Measurements from ENCODE around the gene SYDE2. TPM values are rescaled to one million over a fixed set of nuclear protein-coding genes. Genes with fewer than 3 reads are reported as not detected.
"Not testable (repeated sequence)": the region's sequence is repeated elsewhere in the genome, so short reads cannot be mapped to it uniquely, and the experiment has no call there.

The SYDE2 gene
- total RNA-seq, 2 donors from 2014 or later = 15.4 to 21.8 TPM

DNA sequence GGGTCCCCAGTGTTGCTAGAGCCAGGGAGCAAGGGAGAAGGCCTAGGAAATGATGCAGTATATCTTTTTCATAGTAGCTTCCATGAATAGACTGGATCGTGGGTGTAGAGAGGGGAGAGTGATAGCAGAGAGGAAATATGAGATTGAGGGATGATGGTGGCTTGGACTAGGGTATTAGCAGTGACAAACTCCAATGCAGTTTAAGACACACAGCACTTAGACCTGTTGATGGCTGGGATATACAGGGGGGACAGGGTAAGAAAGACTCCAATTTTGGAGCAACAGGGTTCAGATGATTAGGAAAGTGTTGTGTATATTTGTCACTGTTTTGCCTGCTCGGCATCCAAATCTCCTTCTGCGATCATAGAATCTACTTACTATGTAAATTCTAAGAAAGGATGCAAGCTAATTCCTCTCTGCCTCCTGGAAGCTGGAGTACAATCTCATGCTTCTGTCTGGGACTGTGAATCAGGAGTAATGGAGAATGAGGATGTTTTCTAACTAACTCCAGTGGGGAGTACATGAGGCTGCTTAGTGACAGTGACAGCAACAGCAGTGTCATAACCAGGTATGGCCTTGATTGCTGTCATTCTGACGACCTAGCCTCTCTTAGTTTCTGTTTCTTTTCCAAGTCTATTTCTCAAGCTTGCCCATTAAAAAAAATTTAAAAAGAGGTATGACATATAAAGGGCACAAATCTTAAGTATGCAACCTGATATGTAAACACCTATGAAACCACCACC, 47.5 kb downstream of the SYDE2 start:
- Histone ChIP-seq H3K4me1 (peaks cover 0 to 16% of the 10 kb centered on the region in 2 donors), H3K4me3 (no peak overlapping the region), H3K27me3 (no peaks in the 10 kb centered on the region), H3K27ac (peak overlapping the region; percentile 22 to 54), H3K36me3 (no peaks in the 10 kb centered on the region), H3K9me3 (no peaks in the 10 kb centered on the region)
- TF ChIP-seq, protein P1, sequence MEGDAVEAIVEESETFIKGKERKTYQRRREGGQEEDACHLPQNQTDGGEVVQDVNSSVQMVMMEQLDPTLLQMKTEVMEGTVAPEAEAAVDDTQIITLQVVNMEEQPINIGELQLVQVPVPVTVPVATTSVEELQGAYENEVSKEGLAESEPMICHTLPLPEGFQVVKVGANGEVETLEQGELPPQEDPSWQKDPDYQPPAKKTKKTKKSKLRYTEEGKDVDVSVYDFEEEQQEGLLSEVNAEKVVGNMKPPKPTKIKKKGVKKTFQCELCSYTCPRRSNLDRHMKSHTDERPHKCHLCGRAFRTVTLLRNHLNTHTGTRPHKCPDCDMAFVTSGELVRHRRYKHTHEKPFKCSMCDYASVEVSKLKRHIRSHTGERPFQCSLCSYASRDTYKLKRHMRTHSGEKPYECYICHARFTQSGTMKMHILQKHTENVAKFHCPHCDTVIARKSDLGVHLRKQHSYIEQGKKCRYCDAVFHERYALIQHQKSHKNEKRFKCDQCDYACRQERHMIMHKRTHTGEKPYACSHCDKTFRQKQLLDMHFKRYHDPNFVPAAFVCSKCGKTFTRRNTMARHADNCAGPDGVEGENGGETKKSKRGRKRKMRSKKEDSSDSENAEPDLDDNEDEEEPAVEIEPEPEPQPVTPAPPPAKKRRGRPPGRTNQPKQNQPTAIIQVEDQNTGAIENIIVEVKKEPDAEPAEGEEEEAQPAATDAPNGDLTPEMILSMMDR (IDR thresholded peaks at IDR 0.05) = no peak
- no peak for DNase-seq (ENCODE audit: low spot score)

- peak overlapping the region in 1 of 2 donors; percentile 21 for H3K27ac ChIP-seq
Observed at GRCh38 chr1:85151446-85151845, 49.4 kb downstream of the SYDE2 start.

GRCh38 chr1:85149805-85150204, 51.0 kb downstream of the SYDE2 start:
- H3K4me3 ChIP-seq = no peak overlapping the region

More at GRCh38 chr1:85151446-85151845, 49.4 kb downstream of the SYDE2 start:
- H3K27me3 ChIP-seq = no peaks in the 10 kb centered on the region
- no peaks in the 10 kb centered on the region for H3K36me3 ChIP-seq
- TF ChIP-seq, protein P1 (IDR thresholded peaks at IDR 0.05) = no peak
- H3K4me1 ChIP-seq = peaks cover 0 to 16% of the 10 kb centered on the region in 2 donors
- H3K9me3 ChIP-seq = no peaks in the 10 kb centered on the region
- no peak for DNase-seq (ENCODE audit: low spot score)
- H3K4me3 ChIP-seq = no peak overlapping the region

DNA sequence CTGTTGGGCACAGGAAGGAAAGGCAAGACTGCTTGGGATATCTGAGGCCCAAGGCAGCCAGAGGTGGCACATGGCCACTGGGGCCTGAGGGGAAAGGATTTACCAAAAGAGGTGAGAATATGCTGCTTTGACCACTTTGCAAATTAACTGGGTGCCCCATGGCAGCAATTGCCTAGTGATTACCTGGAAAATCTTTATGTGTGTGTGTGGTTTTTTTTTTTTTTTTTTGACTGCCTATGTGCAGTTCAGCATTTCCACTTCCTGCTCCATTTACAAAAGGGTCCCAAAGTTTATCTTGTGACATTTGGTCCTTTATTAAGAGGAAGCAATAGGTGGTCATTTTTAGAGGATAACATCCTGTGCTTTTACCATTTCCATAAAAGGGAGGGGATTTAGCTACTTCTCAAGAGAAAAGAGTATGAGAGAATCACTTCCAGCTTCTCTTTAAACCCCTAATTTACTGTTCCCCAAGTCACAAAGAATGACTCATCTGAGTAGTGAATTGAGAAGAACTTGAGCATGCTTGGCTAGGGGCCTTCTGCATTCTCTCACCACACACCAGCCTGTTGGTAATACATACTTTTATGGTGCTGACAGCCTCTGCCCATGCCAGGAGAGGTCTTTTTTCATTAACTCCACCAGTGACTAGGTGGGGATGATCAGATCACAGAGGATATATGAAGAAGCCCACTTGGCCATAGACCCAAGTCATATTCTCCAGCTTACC, 52.1 kb downstream of the SYDE2 start:
- Histone ChIP-seq H3K27ac (peak overlapping the region; percentile 28 to 81), H3K4me3 (no peak overlapping the region), H3K27me3 (no peaks in the 10 kb centered on the region), H3K9me3 (no peaks in the 10 kb centered on the region), H3K4me1 (peaks cover 0 to 16% of the 10 kb centered on the region in 2 donors), H3K36me3 (no peaks in the 10 kb centered on the region)
- TF ChIP-seq, protein P1 (IDR thresholded peaks at IDR 0.05) = no peak
- DNase-seq (ENCODE audit: low spot score) = no peak

More at GRCh38 chr1:85149805-85150204, 51.0 kb downstream of the SYDE2 start:
- Histone ChIP-seq H3K27ac (peak overlapping the region; percentile 28 to 81), H3K9me3 (no peaks in the 10 kb centered on the region), H3K36me3 (no peaks in the 10 kb centered on the region), H3K4me1 (peaks cover 0 to 16% of the 10 kb centered on the region in 2 donors), H3K27me3 (no peaks in the 10 kb centered on the region)
- DNase-seq (ENCODE audit: low spot score) = no peak
- TF ChIP-seq, protein P1 (IDR thresholded peaks at IDR 0.05) = no peak

DNA sequence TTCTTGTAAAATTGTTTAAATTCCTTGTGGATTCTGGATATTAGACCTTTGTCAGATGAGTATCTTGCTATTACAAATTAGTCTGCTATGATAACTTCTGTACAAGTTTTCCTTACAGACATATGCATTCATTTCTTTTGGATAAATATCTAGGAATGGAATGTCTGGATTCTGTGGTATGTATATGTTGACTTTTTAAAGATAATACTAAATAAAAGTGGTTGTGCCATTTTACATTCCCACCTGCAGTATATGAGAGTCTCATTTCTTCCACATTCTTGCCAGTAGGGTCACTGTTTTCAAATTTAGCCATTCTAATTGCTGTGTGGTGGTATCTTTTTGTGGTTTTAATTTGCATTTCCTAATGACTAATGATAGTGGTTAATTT, 53.9 kb downstream of the SYDE2 start:
- H3K27ac ChIP-seq = no peak overlapping the region
- no peak overlapping the region for H3K4me3 ChIP-seq
- H3K36me3 ChIP-seq = no peaks in the 10 kb centered on the region
- H3K4me1 ChIP-seq = peaks cover 0 to 16% of the 10 kb centered on the region in 2 donors
- DNase-seq (ENCODE audit: low spot score) = no peak
- TF ChIP-seq, protein P1 (IDR thresholded peaks at IDR 0.05) = no peak
- H3K27me3 ChIP-seq = no peaks in the 10 kb centered on the region
- H3K9me3 ChIP-seq = no peaks in the 10 kb centered on the region

GRCh38 chr1:85146298-85146971, 54.4 kb downstream of the SYDE2 start:
- not testable (repeated sequence) for H3K27me3 ChIP-seq; DNase-seq (ENCODE audit: low spot score); H3K9me3 ChIP-seq; H3K4me3 ChIP-seq; H3K27ac ChIP-seq; H3K36me3 ChIP-seq
- H3K4me1 ChIP-seq = peaks cover 0 to 15% of the 10 kb centered on the region in 2 donors

Measured in right atrium auricular region (tissue), 2 donors.